GM21717 (cell line): ENCODE data around the gene FPGT.
"Not testable (repeated sequence)": the region's sequence is repeated elsewhere in the genome, so short reads cannot be mapped to it uniquely, and the experiment has no call there.

Source experiments
- ATAC-seq: cut with Tn5 transposase; IDR thresholded peaks from one replicate; pipeline ENCODE4 v1.9.1; 2021; ENCODE audit warnings: mild to moderate bottlenecking, moderate library complexity; ENCODE audit not compliant: unreplicated experiment

The FPGT gene

GRCh38 chr1:74253243-74253824 lies 55.3 kb downstream of the FPGT start:
- ATAC-seq = not testable (repeated sequence)
